OCI-LY1 (cell line): Measurements from ENCODE around the gene DUSP16.

Experiments
- H2AFZ ChIP-seq: fragments of 200-600 bp; sonication (generic), shearing (Covaris generic); 2 replicates; pipeline ENCODE4 v1.6.0; 2014; ENCODE audit warnings: antibody characterized with exemption, mild to moderate bottlenecking, low read length
- H3F3A ChIP-seq: fragments of 200-600 bp; sonication (generic), shearing (Covaris generic); 2 replicates; pipeline ENCODE4 v1.6.0; 2014; ENCODE audit warnings: mild to moderate bottlenecking, antibody characterized with exemption, low read length, moderate library complexity; ENCODE audit not compliant: insufficient read depth
- H3K27ac ChIP-seq: fragments of 200-600 bp; sonication (generic); 2 replicates; pipeline ENCODE4 v1.5.1; 2014; ENCODE audit warnings: low read length, mixed run types, mild to moderate bottlenecking, low read depth; ENCODE audit not compliant: poor library complexity, severe bottlenecking
- H3K27me3 ChIP-seq: fragments of 200-600 bp; sonication (generic); 2 replicates; pipeline ENCODE4 v1.6.0; 2014; ENCODE audit warnings: antibody characterized with exemption, mild to moderate bottlenecking, low read length, moderate library complexity; ENCODE audit not compliant: insufficient read depth
- H3K36me3 ChIP-seq: fragments of 200-600 bp; sonication (generic); 2 replicates; pipeline ENCODE4 v1.6.1; 2014; ENCODE audit warnings: mild to moderate bottlenecking, antibody characterized with exemption, low read length, moderate library complexity, mixed read lengths; ENCODE audit not compliant: insufficient read depth
- H3K4me1 ChIP-seq: fragments of 200-600 bp; sonication (generic); 2 replicates; pipeline ENCODE4 v1.5.1; 2014; ENCODE audit warnings: mild to moderate bottlenecking, low read length, moderate library complexity; ENCODE audit not compliant: insufficient read depth, severe bottlenecking
- H3K4me2 ChIP-seq: fragments of 200-600 bp; sonication (generic), shearing (Covaris generic); 2 replicates; pipeline ENCODE4 v1.6.1; 2014; ENCODE audit warnings: low read length
- H3K4me3 ChIP-seq: fragments of 200-600 bp; sonication (generic); 2 replicates; pipeline ENCODE4 v1.5.1; 2014; ENCODE audit warnings: low read length, low read depth, mild to moderate bottlenecking, mixed read lengths; ENCODE audit not compliant: poor library complexity, severe bottlenecking
- H3K79me2 ChIP-seq: fragments of 200-600 bp; shearing (Covaris generic); 2 replicates; pipeline ENCODE4 v1.6.1; 2016; ENCODE audit warnings: mixed run types, low read length, mixed read lengths; ENCODE audit not compliant: insufficient read depth
- H3K9ac ChIP-seq: fragments of 200-600 bp; sonication (generic), shearing (Covaris generic); 2 replicates; pipeline ENCODE4 v1.6.1; 2014; ENCODE audit warnings: mild to moderate bottlenecking, low read length, mixed read lengths
- H3K9me2 ChIP-seq: fragments of 200-600 bp; sonication (generic), shearing (Covaris generic); 2 replicates; pipeline ENCODE4 v1.6.1; 2014; ENCODE audit warnings: low read depth, mild to moderate bottlenecking, low read length, mixed read lengths
- H3K9me3 ChIP-seq: fragments of 200-600 bp; shearing (Covaris generic); 2 replicates; pipeline ENCODE4 v1.6.1; 2014; ENCODE audit warnings: low read length, mixed read lengths
- H4K20me1 ChIP-seq: fragments of 200-600 bp; sonication (generic), shearing (Covaris generic); 2 replicates; pipeline ENCODE4 v1.6.0; 2016; ENCODE audit warnings: mild to moderate bottlenecking, low read length; ENCODE audit not compliant: insufficient read depth
- CTCF ChIP-seq: fragments of 200-600 bp; sonication (generic), shearing (Covaris generic); IDR thresholded peaks from 2 replicates; pipeline ENCODE4 v1.5.1; 2017; ENCODE audit warnings: mild to moderate bottlenecking, antibody characterized with exemption, low read length, moderate library complexity, mixed read lengths
- EZH2 ChIP-seq: fragments of 200-600 bp; sonication (generic), shearing (Covaris generic); IDR thresholded peaks from 2 replicates; pipeline ENCODE4 v1.8.0; 2017; ENCODE audit warnings: borderline replicate concordance, mixed run types, mild to moderate bottlenecking, antibody characterized with exemption, low read length, moderate library complexity, mixed read lengths

DUSP16 gene

GRCh38 chr12:12451098-12451497 is 111.6 kb downstream of the DUSP16 start:
- H3K9me2 ChIP-seq: no peaks in the 10 kb centered on the region
- H3K9ac ChIP-seq: no peak overlapping the region
- no peak for TF ChIP-seq EZH2
- TF ChIP-seq CTCF: no peak
- no peaks in the 10 kb centered on the region for H3K36me3 ChIP-seq
- H2AFZ ChIP-seq: no peak overlapping the region
- H3K4me1 ChIP-seq: no peaks in the 10 kb centered on the region
- no peaks in the 10 kb centered on the region for H4K20me1 ChIP-seq
- H3K4me3 ChIP-seq: no peak overlapping the region
- no peaks in the 10 kb centered on the region for H3F3A ChIP-seq
- no peaks in the 10 kb centered on the region for H3K79me2 ChIP-seq
- H3K9me3 ChIP-seq: no peaks in the 10 kb centered on the region
- H3K27me3 ChIP-seq: no peaks in the 10 kb centered on the region
- no peak overlapping the region for H3K4me2 ChIP-seq
- no peak overlapping the region for H3K27ac ChIP-seq

- Histone ChIP-seq H3K36me3 (no peaks in the 10 kb centered on the region), H3K9me3 (no peaks in the 10 kb centered on the region), H3K4me2 (no peak overlapping the region), H3K79me2 (no peaks in the 10 kb centered on the region), H3K9ac (no peak overlapping the region), H3F3A (no peaks in the 10 kb centered on the region), H3K4me3 (no peak overlapping the region), H3K27me3 (no peaks in the 10 kb centered on the region), H3K9me2 (no peaks in the 10 kb centered on the region), H2AFZ (no peak overlapping the region), H3K27ac (no peak overlapping the region), H4K20me1 (no peaks in the 10 kb centered on the region), H3K4me1 (no peaks in the 10 kb centered on the region)
- TF ChIP-seq CTCF: no peak
Measured at GRCh38 chr12:12450043-12450471, 112.6 kb downstream of the DUSP16 start.

GRCh38 chr12:12449533-12450025 is 113.1 kb downstream of the DUSP16 start:
- Histone ChIP-seq H3K27me3 (no peaks in the 10 kb centered on the region), H3K36me3 (no peaks in the 10 kb centered on the region), H3K79me2 (no peaks in the 10 kb centered on the region), H3F3A (no peaks in the 10 kb centered on the region), H3K4me2 (no peak overlapping the region), H3K9ac (no peak overlapping the region), H3K4me1 (no peaks in the 10 kb centered on the region), H3K9me2 (no peaks in the 10 kb centered on the region), H3K4me3 (no peak overlapping the region), H4K20me1 (no peaks in the 10 kb centered on the region), H2AFZ (no peak overlapping the region), H3K9me3 (no peaks in the 10 kb centered on the region), H3K27ac (no peak overlapping the region)
- no peak for TF ChIP-seq EZH2
- no peak for TF ChIP-seq CTCF
